Hindlimb muscle (tissue), 1 donor: Measurements from ENCODE around the gene PARD6B. TPM values are rescaled to one million over a fixed set of nuclear protein-coding genes. Genes with fewer than 3 reads are reported as not detected.

Experiments used
- DNase-seq: peaks from one replicate; pipeline ENCODE4 v3.0.0-alpha.2; 2013
- polyA plus RNA-seq: library from polyadenylated mRNA; unstranded; fragments of 120-200 nt; gene quantifications from one replicate; pipeline ENCODE4 v1.2.1, GENCODE V29; 2013; ENCODE audit not compliant: insufficient read length

Gene PARD6B
- polyA plus RNA-seq, 1 donor: 0.40 TPM

GRCh38 chr20:50724112-50724725, 7.2 kb upstream of the PARD6B start:
- DNase-seq: no peak

GRCh38 chr20:50724851-50725723, 6.3 kb upstream of the PARD6B start:
- DNase-seq: no peak

- no peak for DNase-seq
These were observed 5.7 kb upstream of the PARD6B start for GRCh38 chr20:50725724-50726005.

GRCh38 chr20:50726955-50727791, 4.2 kb upstream of the PARD6B start:
- DNase-seq: no peak

GRCh38 chr20:50727792-50728485, 3.4 kb upstream of the PARD6B start:
- DNase-seq: peak; percentile 55

GRCh38 chr20:50728486-50728980, 2.8 kb upstream of the PARD6B start:
- no peak for DNase-seq

- DNase-seq: no peak
These were observed 2.2 kb upstream of the PARD6B start for GRCh38 chr20:50728981-50729874.

GRCh38 chr20:50729901-50730764, 1.2 kb upstream of the PARD6B start:
- DNase-seq: no peak

- DNase-seq: peak; percentile 36
These were observed 670 bp upstream of the PARD6B start for GRCh38 chr20:50730765-50731054.

- no peak for DNase-seq
These were observed 730 bp downstream of the PARD6B start for GRCh38 chr20:50731930-50732690.

GRCh38 chr20:50733644-50734349, 2.4 kb downstream of the PARD6B start:
- DNase-seq: no peak

- DNase-seq: no peak
These were observed 3.6 kb downstream of the PARD6B start for GRCh38 chr20:50734730-50735679.

GRCh38 chr20:50735813-50736212, 4.4 kb downstream of the PARD6B start:
- DNase-seq: no peak

GRCh38 chr20:50737352-50737751, 6.0 kb downstream of the PARD6B start:
- DNase-seq: no peak

GRCh38 chr20:50743087-50743486, 11.7 kb downstream of the PARD6B start:
- no peak for DNase-seq

GRCh38 chr20:50744143-50744792, 12.9 kb downstream of the PARD6B start:
- peak; percentile 75 for DNase-seq

- DNase-seq: no peak
These were observed 14.3 kb downstream of the PARD6B start for GRCh38 chr20:50745634-50746137.
